ENCODE results near the gene CTNNA3.

CTNNA3 gene

GRCh38 chr10:66881814-66882213 lies 814.2 kb downstream of the CTNNA3 start:
- DNase-seq (ENCODE audit: low read depth) = no peak
- no peak for TF ChIP-seq CTCF (IDR thresholded peaks at IDR 0.05; ENCODE audit: control insufficient read depth, extremely low read depth, insufficient read depth)
- H3K4me3 ChIP-seq (ENCODE audit: low read depth, low read length) = no peak overlapping the region

- no peak for DNase-seq (ENCODE audit: low read depth)
- no peak for TF ChIP-seq CTCF (IDR thresholded peaks at IDR 0.05; ENCODE audit: control insufficient read depth, extremely low read depth, insufficient read depth)
- H3K4me3 ChIP-seq (ENCODE audit: low read depth, low read length) = no peak overlapping the region
Measured at GRCh38 chr10:66880826-66881225, 815.2 kb downstream of the CTNNA3 start.

DNA sequence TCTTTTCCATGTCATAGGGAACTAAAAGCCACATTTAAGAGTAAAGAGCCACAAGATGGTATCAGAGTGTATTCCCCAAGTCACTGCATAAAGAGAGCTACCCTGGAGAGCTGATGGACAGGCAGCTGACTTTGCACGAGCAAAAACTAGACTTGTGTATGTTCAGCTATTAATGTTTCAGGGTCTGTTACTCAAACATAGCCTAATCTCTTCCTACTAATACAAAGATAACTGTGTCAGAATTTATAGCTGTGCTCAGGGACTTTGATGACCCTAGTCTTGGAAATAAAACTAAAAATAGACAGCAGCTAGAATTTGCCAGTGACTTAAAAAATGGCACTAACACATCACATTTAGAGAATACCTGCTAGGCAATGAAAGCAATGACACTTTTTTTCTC lies 815.7 kb downstream of the CTNNA3 start:
- H3K4me3 ChIP-seq (ENCODE audit: low read depth, low read length) = no peak overlapping the region
- no peak for DNase-seq (ENCODE audit: low read depth)
- no peak for TF ChIP-seq CTCF (IDR thresholded peaks at IDR 0.05; ENCODE audit: control insufficient read depth, extremely low read depth, insufficient read depth)

- no peak overlapping the region for H3K4me3 ChIP-seq (ENCODE audit: low read depth, low read length)
- no peak for DNase-seq (ENCODE audit: low read depth)
- no peak for TF ChIP-seq CTCF (IDR thresholded peaks at IDR 0.05; ENCODE audit: control insufficient read depth, extremely low read depth, insufficient read depth)
Measured at GRCh38 chr10:66877361-66877760, 818.6 kb downstream of the CTNNA3 start.

DNA sequence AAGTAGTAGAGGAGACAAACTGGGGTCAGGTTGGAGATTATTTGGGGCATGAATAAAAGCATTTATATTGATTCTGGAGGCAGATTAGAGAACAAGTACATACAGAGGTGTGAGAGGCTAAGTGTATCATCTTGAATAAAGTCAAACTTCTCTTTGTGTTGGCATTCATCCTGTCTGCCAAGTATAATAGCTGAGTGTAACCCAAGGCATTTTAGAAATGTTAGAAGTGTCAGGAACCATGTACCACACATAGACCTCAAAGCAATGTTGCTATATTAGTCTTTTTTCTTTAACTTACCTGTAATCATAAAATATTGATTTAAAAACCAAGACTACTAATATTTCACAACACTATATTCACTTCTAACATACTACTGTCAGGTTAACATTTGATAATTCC lies 826.4 kb downstream of the CTNNA3 start:
- TF ChIP-seq CTCF (IDR thresholded peaks at IDR 0.05; ENCODE audit: control insufficient read depth, extremely low read depth, insufficient read depth) = no peak
- DNase-seq (ENCODE audit: low read depth) = peak; percentile 47
- no peak overlapping the region for H3K4me3 ChIP-seq (ENCODE audit: low read depth, low read length)

DNA sequence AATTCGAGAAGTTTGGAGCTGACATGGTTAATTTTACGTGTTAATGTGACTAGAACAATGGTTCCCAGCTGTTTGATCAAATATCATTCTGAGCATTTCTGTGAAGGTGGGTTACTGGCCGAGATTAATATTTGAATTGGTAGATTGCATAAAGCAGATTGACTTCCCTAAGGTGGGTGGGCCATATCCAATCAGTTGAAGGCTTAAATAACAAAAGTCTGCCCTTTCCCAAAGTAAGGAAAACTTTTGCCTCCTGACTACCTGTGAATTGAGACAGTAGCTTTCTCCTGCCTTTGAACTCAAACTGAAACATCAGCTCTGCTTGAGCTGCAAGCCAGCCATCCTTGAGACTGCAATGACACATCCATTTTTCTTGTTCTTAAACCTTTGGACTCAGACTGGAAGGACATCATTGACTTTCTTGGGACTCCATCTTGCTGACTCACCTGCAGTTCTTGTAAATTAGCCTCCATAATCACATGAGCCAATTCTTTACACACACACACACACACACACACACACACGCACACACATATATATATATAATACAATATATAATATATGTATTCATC lies 833.2 kb downstream of the CTNNA3 start:
- no peak overlapping the region for H3K4me3 ChIP-seq (ENCODE audit: low read depth, low read length)
- TF ChIP-seq CTCF (IDR thresholded peaks at IDR 0.05; ENCODE audit: control insufficient read depth, extremely low read depth, insufficient read depth) = no peak
- no peak for DNase-seq (ENCODE audit: low read depth)

DNA sequence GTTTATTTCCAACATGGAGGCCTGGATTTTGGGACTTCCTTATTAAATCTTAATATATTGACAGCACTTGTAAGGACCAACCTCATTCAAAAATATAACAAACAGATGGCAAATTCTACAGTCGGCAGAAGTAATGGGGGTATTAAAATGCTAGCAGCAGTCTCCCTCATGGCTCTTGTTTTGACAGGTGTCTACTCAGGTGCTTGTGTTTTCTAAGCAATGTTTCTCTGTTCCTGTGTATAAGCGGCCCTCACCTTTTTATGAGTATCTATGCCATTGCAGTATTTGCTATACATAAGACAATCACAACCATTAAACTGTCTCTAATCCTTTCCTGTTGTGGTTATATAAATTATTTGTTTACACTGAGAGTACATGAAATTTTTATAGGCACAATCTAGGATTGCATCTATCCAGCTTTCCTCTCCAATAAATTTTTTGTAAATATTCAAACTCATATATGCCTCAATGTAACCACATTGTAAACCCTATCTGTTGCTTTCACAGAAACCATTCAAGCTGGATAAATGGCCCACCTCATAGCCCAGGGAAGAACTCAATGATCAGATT lies 835.5 kb downstream of the CTNNA3 start:
- DNase-seq (ENCODE audit: low read depth) = peak; percentile 97
- peak overlapping the region; percentile 20; the same call in 1 of the 2 replicates for H3K4me3 ChIP-seq (ENCODE audit: low read depth, low read length)
- no peak for TF ChIP-seq CTCF (IDR thresholded peaks at IDR 0.05; ENCODE audit: control insufficient read depth, extremely low read depth, insufficient read depth)

Data from LNCaP clone FGC (cell line).